HG02981 (cell line): Measurements from ENCODE around the gene TEX26.
"Not testable (repeated sequence)": the region's sequence is repeated elsewhere in the genome, so short reads cannot be mapped to it uniquely, and the experiment has no call there.

Experiments used
- ATAC-seq: cut with Tn5 transposase; IDR thresholded peaks from one replicate; pipeline ENCODE4 v1.9.1; 2021; ENCODE audit warnings: mild to moderate bottlenecking, moderate library complexity; ENCODE audit not compliant: unreplicated experiment

TEX26 gene

DNA sequence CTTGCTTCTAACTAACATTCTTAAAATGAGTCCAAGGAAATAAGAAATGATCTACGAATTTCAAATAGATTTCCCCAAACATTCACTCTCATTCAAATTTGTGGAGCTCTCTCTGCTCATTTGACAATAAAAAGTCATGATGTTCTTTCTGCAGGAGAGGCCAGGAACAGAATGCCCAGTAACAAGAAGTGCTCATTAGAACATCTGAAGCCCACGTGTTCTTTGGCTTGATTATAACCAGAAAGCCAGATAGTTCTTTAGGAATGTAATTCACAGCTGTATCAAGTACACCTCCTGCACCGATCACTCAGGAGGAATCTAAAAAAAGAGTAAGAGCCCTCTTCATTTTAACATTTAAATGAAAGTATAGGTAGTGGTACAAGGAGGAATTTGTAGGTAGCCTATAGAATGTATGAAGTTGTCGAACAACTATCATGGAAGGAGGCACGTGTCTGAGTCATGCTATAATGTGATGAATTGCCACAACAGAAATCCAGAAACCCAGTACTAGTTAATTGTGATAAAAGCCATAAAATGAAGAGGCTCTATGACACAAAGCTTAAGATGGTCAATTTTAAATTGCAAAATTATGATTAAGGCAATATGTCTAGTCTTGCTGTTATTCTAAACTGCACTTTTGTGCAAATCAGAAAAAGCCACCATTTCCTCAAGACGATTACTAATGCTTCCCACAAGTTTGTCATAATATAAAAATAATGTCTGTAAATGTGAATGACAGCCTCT lies 13.6 kb upstream of the TEX26 start:
- no peak for ATAC-seq

DNA sequence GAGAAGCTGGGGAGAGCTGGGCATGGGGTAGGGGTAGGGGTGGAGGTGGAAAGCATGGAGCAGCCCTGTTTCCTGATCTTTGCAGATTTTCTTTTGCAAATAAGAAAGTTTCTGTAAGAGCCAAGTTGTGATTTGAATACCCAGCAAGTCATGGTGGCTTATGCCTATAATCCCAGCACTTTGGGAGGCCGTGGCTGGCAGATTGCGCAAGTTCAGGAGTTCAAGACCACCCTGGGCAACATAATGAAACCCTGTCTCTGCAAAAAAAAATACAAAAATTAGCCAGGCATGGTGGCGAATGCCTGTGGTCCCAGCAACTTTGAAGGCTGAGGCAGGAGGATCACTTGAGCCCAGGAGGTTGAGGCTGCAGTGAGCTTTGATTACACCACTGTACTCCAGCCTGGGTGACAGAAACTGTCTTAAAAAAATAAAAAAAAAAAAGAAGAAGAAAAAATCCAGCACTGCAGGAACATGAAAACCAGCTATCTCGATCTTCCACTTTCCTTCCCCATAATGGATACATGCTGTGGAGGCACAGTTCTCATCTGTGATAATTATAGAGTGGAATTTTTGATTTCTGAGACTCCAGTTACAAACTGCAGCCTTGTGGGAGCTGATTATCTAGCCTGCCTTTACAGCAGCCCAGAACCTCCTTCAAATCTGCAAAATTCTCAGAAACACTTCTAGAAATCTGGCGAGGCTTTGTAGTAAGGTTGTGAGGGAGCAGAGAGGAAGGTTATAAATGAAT lies 12.1 kb upstream of the TEX26 start:
- ATAC-seq: no peak

DNA sequence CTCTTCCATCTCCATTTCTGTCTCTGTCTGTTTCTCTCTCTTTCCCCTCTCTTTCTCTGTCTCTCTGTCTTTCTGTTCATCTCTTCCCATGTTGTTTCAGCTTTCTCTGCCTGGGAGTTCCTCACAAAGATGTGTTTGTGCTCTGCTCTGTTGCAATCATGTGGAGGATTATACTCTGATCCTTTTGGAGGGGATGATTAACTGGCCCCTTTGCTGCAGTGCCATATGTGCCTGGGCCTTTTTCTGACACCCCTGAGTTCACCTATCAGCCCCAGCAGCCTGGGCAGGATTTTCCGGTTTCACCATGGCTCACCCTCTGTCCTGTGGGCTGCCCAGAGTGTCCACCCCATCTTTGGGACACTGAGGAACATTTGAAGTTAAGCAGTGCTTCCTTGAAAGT lies 9.0 kb upstream of the TEX26 start:
- no peak for ATAC-seq

DNA sequence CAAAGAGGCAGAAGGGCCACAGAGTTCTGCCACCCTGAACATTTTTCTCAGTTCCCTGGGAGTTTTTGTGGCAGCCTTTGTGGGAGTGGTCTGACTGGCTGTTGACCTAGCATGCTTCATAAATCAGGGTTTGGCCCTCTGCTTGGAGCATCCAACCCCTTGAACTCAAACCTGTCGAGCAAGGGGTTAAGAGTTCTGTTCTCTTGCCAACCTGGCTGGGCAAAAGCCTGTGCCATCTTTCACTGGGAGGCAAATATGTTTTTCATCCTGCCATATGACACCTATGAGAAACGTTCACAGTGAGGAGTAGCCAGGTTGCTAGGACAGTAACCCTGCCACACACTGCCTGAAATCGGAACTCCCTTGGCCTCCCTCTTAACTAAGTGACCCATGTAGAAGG lies 7.7 kb upstream of the TEX26 start:
- ATAC-seq: no peak

DNA sequence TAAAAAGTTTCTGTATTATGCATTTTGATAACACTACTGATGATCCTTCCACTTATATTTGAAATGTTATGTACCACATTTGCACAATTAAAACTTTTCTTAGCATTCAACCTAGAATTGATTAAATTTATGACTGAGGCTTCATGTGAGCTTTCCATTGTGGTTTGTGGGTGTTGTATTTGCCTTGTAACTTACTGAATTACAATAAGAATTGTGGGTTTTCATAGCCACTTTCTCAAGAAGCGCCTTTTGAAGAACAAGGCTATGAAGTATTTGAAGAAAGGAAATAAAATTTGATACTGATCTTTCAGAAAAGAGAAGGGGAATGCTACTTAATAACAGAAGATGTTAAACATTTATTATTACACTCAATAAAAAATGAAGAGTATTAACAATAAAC lies 7.0 kb upstream of the TEX26 start:
- no peak for ATAC-seq

DNA sequence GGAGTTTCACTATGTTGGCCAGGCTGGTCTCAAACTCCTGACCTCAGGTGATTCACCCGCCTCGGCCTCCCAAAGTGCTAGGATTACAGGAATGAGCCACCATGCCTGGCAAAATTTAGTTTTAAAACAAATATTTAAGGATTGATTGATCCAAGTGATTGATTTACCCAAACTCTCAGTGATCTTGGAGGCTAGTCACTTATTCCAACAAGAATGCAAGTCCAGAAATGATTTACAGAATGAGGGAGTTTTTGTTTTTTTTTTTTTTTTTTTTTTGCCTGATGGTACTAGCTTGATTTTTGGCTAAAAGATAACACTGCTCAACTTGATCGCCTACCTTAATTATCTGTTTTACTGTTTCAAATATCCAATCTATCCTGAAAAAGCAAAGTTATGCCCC lies 5.7 kb upstream of the TEX26 start:
- ATAC-seq: no peak

DNA sequence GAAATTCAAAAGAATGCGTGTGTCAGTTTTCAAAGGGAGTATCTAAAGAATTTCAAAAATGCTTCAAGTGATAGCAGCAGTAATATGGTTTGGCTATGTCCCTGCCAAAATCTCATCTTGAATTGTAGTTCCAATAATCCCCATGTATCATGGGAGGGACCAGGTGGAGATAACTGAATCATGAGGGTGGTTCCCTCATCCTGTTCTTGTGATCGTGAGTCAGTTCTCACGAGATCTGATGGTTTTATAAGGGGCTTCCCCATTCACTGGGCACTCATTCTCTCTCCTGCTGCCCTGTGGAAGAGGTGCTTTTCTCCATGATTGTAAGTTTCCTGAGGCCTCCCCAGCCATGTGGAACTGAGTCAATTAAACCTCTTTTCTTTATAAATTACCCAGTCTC lies 5.3 kb upstream of the TEX26 start:
- ATAC-seq: not testable (repeated sequence)

DNA sequence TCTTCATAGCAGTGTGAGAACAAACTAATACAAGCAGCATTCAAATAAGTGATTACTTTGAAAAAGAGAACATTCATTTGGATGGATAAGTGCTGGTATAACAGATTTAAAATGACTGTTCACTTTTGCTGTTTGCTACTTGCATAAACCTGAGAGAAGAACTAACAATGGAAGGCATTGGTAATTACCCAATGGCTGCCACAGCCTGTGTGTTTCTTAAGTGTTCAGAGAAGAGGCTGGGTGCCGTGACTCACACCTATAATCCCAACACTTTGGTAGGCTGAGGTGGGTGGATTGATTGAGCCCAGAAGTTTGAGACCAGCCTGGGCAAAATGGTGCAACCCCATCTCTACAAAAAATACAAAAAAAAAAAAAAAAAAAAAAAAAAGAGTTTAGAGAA lies 4.9 kb upstream of the TEX26 start:
- ATAC-seq: no peak

DNA sequence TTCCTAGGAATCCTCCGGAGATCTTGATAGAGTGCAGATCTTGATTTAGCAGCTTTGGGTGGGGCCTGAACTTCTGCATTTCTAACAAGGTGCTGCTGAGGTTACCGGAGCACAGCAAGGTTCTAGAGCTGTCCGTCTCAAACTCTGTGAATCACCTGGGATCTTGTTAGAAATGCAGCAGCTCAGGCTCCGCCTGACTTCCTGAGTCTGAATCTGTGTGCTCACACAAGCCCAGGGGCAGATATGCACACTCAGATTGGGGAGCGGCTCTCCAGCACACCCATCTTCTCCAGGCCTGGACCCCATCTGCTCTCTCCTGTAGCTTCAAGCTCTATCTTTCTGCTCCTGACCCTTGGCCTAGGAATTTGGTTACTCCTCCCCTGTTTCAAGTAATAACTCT lies 3.5 kb upstream of the TEX26 start:
- no peak for ATAC-seq

DNA sequence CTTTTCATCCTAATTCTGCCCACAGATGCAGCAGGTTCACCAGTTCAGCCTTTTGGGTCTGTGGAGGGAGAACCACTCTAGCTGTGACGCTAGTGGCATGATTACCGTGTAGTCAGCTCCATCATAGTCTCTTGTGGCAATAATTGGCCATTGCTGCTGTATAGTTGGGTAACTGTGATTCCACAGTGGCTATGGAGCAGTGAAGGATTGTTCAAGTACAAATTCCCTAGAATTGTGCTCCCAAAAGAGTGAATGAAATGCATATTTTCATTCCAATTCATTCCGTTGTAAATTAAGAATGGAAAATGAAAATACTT lies 856 bp downstream of the TEX26 start:
- no peak for ATAC-seq

DNA sequence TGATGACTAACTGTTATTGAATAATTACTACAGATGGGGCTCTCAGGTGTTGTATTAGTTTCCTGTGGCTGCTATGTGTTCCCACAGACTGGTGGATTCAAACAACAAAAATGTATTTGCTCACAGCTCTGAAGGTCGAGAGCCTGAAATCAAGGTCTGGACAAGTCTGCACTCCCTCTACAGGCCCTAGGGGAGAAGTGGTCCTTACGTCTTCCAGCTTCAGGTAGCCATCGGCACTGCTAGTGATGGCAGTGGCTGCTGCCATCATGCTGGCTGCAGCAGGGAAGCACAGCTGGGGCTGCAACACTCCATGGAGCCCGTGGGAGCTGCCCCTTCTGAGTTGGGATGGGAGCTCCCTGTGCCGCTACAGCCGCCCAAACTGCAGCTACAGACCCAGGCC lies 1.9 kb downstream of the TEX26 start:
- no peak for ATAC-seq

DNA sequence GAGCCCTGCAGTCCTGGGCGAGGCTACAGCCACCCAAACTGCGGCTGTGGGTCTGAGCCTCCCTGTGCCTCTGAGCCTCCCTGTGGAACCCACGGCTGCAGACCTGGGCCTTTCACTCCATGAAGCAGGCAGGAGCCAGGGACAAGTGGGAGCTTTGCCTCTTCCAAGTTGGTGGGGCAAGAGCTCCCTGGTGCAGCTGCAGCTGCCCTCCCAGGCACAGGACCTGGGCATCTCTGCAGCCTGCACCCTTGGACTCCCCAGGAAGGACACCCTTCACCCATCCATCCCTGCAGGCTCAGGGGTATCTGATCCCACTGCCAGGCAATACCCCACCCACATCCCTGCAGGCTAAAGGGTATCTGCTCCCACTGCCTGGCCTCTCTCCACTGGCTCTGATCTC lies 2.3 kb downstream of the TEX26 start:
- ATAC-seq: no peak

DNA sequence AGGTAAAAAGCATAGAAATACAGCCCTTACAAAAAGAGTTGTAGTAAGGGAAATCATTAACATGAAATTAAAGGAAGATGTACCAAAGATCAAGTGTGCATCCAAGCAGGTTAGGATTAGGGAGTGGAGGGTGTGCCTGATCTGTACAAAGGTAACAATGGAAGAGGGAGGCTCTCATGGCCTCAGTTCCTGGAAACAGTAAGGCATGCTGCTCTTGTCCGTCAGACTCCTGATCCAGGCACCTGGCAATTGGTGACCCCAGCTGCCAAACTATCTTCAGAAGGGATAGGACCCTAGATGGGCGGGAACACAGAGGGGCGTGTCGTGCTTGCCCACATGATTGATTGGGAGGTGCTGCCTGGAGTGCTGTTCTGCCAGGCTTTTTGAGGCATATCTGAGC lies 4.5 kb downstream of the TEX26 start:
- no peak for ATAC-seq

DNA sequence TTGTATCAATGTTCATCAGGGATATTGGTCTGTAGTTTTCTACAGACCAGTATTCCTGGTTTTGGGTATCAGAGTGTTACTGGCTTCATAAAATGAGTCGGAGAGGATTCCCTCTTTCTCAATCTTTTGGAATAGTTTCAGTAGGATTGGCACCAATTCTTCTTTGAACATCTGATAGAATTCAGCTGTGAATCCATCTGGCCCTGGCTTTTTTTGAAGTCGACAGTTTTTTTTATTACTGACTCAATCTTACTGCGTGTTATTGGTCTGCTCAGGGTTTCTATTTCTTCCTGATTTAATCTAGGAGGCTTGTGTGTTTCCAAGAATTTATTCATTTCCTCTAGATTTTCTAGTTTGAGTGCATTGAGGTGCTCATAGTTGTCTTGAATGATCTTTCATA lies 11.4 kb downstream of the TEX26 start:
- ATAC-seq: no peak

DNA sequence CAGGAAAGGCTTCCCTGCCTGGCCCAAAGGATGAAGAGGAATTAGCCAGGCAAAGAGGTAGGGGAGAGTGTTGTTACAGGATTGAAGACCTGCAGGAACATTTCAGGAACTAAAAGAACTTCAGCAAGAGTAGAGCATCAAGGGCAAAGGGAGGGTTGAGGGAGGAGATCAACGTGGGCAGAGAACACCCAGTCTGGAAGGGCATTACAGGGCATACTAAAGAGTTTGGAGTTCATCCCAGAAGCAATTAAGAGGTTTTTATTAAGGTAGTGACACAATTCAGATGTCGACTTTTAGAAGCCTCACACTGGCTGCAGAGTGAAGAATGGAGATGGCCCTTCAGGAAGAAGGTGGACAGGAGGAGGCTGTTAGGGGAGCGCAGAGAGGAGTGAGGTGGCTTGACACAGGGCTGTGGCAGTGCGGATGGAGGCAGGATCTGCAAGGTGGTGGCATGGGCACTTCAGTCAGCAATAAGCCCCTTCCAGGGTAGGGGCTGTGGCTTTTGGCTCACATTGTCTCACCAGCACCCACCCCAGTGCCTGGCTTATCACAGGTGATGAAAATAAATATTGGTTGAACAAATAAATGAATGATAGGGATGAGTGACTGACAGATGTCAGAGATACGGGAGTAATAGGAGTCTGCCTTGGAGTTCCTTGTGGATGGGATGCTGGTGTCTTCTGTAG lies 24.9 kb downstream of the TEX26 start:
- ATAC-seq: no peak

DNA sequence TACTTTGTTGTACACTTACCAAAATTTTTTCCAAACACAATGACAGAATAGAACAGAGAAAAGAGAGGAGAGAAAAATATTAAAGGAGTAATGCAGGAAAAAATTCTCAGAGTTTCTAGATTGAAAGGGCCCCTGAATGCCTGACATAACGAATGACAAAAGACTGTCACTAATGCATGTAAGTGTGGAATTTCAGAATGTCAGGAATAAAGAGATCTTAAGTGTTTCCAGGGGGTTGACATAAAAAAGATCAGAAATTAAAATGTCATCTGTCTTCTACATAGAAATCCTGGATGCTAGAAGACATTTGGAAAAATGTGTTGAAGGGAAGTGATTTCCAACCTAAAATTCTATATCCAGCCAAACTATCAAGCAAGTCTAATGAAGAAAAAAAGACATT lies 27.2 kb downstream of the TEX26 start:
- no peak for ATAC-seq

DNA sequence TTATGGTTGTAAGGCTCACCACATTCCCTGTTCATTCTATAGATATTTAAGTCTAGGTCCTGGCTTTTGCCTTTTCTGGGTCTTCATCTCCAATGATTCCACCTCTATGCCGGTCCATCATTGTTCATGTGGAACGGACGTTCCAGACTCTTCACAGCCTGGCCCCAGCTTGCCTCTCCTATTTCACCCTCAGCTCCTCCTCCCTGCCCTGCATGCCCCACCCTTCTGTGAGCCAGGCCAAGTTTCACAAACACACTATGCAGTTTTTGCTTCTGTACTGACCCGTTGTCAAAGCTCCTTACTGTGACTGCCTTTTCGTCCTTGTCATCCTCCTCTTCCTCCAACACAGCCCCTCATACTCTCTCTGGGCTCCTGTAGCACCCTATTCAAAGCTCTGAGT lies 31.3 kb downstream of the TEX26 start:
- no peak for ATAC-seq

DNA sequence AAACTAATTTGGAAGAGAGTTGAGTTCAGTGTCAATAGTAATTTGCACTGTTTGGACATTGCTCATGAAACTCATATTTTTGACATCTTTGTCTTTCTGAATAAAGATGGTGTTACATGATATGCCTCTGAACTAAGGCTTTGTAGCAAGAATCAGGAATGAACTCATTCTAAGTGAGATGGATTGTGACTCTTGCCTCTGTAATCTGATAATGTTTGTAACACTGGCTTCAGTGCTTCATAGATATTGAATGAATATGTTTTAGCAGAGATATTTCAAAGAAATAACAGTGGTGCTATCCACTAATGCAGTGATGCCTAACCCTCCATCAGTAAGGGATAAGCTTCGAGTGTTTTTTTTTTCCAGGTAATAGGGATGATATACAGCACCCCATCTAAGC lies 32.9 kb downstream of the TEX26 start:
- ATAC-seq: no peak

DNA sequence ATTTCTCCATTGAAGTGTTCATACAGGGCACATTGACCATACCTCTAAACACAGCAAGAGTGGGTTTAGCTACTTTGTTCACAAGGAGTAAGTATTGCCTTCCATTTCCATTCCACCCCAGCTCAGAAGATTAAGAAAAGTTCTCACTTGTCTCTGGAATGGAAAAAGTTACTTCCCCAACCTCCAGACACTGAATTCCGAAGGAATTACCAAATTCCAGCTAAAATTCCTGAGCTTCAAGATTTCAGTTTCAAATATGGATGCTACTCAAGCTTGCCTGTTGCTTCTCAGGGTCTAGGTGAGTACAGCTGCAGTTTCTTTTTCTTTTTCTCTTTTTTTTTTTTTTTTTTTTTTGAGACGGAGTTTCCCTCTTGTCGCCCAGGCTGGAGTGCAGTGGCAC lies 33.6 kb downstream of the TEX26 start:
- no peak for ATAC-seq

DNA sequence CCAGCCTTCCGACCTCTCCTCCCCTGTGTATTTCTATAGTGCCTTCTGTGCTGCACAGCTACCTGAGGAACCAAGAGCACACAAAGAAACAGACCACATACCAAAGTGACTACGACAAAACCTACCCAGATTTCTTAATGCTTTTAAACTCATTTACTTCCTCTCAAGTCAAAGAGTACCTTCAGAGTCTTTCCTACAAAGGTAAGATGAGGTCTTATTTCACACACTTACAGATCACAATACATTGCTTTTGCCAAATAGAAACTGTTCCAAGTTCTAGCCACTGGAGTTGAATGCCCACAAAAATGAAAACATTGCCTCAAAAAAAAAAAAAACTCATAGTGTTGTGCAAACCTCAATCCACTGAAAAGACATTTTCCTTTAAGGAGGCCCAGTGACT lies 36.4 kb downstream of the TEX26 start:
- no peak for ATAC-seq

DNA sequence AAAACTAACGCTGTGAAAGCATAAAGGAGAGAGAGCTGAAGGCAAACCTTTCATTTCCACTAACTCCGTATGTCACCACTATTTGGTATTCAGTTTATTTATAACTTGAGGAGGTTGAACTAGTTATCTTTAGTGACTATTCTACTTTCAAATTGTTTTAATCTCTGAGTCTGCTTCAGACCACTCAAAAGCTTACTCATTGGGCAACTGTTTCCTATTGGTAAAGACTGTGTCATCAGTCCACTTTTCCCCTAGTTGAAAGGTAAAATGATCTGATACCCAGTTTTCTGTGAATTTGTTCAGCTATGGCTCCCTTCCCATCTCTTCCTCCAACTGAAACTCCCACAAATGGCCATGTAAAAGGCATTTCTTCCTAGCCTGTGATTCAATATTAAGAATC lies 39.1 kb downstream of the TEX26 start:
- ATAC-seq: no peak

DNA sequence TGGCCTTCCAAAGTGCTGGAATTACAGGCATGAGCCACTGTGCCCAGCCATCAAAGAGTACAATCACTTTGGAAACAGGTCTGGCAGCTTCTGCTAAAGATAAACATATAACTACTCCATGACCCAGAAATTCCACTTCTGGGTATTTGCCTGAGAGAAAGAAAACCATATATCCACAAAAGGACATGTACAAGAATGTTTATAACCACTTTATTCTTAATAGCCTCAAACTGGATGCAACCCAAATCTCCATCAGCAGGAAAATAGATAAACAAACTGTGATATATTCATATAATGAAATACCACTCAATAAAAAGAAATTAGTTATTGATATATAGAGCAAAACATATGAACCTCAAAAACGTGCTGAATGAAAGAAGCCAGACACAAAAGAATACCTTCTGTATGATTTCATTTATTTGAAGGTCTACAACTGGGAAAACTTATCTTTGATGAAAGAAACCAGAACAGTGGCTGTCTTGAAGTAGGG lies 40.5 kb downstream of the TEX26 start:
- ATAC-seq: no peak
